ENCODE data around the gene TAF4.
A peak's percentile ranks its signal among the peaks of the same experiment; 100 is the strongest.
"Not testable (repeated sequence)": the region's sequence is repeated elsewhere in the genome, so short reads cannot be mapped to it uniquely, and the experiment has no call there.

Gene TAF4

GRCh38 chr20:62083312-62083711 is 17.6 kb upstream of the TAF4 start:
- no peak overlapping the region for H3K9ac ChIP-seq
- no peak overlapping the region for H3K4me3 ChIP-seq
- no peak for TF ChIP-seq Cebpa-rat (IDR thresholded peaks at IDR 0.05)
- H3K4me1 ChIP-seq, result 0 out of 20 replicates have a peak, but pooled peaks cover 0 to 4% (median 0%) of the 10 kb centered on the region in 10 experiments
- H3K9me3 ChIP-seq (replicated peaks in 1 of 11), result peaks cover 12 to 34% (median 27%) of the 10 kb centered on the region in 11 experiments
- no peak overlapping the region for H3K4me2 ChIP-seq
- H3K27ac ChIP-seq, result no peak overlapping the region
- no peaks in the 10 kb centered on the region for H4K20me1 ChIP-seq
- no peaks in the 10 kb centered on the region for H3K27me3 ChIP-seq
- no peaks in the 10 kb centered on the region for H3K36me3 ChIP-seq

- Histone ChIP-seq H3K36me3 (peaks cover 0 to 3% (median 0%) of the 10 kb centered on the region in 11 experiments; a peak in 3 of 22 replicates), H3K27me3 (no peaks in the 10 kb centered on the region), H3K27ac (no peak overlapping the region), H3K4me2 (no peak overlapping the region), H3K9me3 (replicated peaks in 1 of 11) (peaks cover 35 to 60% (median 53%) of the 10 kb centered on the region in 11 experiments), H3K4me1 (0 out of 20 replicates have a peak, but pooled peaks cover 0 to 4% (median 0%) of the 10 kb centered on the region in 10 experiments), H4K20me1 (no peaks in the 10 kb centered on the region), H3K4me3 (no peak overlapping the region), H3K9ac (no peak overlapping the region)
- no peak for TF ChIP-seq Cebpa-rat (IDR thresholded peaks at IDR 0.05)
These were observed 14.7 kb upstream of the TAF4 start for GRCh38 chr20:62080249-62080990.

- 0 out of 20 replicates have a peak, but pooled peaks cover 0 to 4% (median 0%) of the 10 kb centered on the region in 10 experiments for H3K4me1 ChIP-seq
- H3K27me3 ChIP-seq, result no peaks in the 10 kb centered on the region
- no peaks in the 10 kb centered on the region for H4K20me1 ChIP-seq
- H3K9me3 ChIP-seq (replicated peaks in 1 of 11), result peaks cover 48 to 72% (median 66%) of the 10 kb centered on the region in 11 experiments
- no peak overlapping the region for H3K27ac ChIP-seq
- H3K36me3 ChIP-seq, result peaks cover 0 to 3% (median 0%) of the 10 kb centered on the region in 11 experiments; a peak in 3 of 22 replicates
- no peak overlapping the region for H3K4me2 ChIP-seq
- no peak overlapping the region for H3K4me3 ChIP-seq
- H3K9ac ChIP-seq, result no peak overlapping the region
- TF ChIP-seq Cebpa-rat (IDR thresholded peaks at IDR 0.05), result no peak
These were observed 13.5 kb upstream of the TAF4 start for GRCh38 chr20:62079166-62079565.

- Histone ChIP-seq H3K9ac (no peak overlapping the region), H3K4me1 (peaks cover 9 to 14% (median 11%) of the 10 kb centered on the region in 10 experiments), H4K20me1 (no peaks in the 10 kb centered on the region), H3K27me3 (no peaks in the 10 kb centered on the region), H3K4me2 (no peak overlapping the region), H3K27ac (no peak overlapping the region), H3K36me3 (peaks cover 0 to 9% (median 0%) of the 10 kb centered on the region in 11 experiments; a peak in 3 of 22 replicates), H3K4me3 (peak overlapping the region in 2 of 10 experiments; percentile 4 to 14; a peak in 1 of 20 replicates), H3K9me3 (replicated peaks in 1 of 11) (peaks cover 54 to 70% (median 63%) of the 10 kb centered on the region in 11 experiments)
- TF ChIP-seq Cebpa-rat (IDR thresholded peaks at IDR 0.05), result no peak
These were observed 7.6 kb upstream of the TAF4 start for GRCh38 chr20:62073323-62073722.

- H3K36me3 ChIP-seq, H3K27me3 ChIP-seq, H3K4me3 ChIP-seq, H3K4me2 ChIP-seq, H3K9ac ChIP-seq, H3K27ac ChIP-seq, H4K20me1 ChIP-seq: not testable (repeated sequence)
- Histone ChIP-seq H3K4me1 (peaks cover 24 to 28% (median 26%) of the 10 kb centered on the region in 10 experiments), H3K9me3 (replicated peaks in 1 of 11) (peaks cover 44 to 60% (median 50%) of the 10 kb centered on the region in 11 experiments)
These were observed 6.2 kb upstream of the TAF4 start for GRCh38 chr20:62071669-62072430.

- H3K36me3 ChIP-seq, result peaks cover 0 to 9% (median 0%) of the 10 kb centered on the region in 11 experiments; a peak in 1 of 22 replicates
- no peak overlapping the region for H3K9ac ChIP-seq
- no peaks in the 10 kb centered on the region for H3K27me3 ChIP-seq
- H3K27ac ChIP-seq, result no peak overlapping the region
- peaks cover 24 to 40% (median 31%) of the 10 kb centered on the region in 11 experiments for H3K9me3 ChIP-seq (replicated peaks in 1 of 11)
- H3K4me2 ChIP-seq, result no peak overlapping the region; a peak in 1 of 22 replicates
- H3K4me3 ChIP-seq, result no peak overlapping the region
- H4K20me1 ChIP-seq, result no peaks in the 10 kb centered on the region
- peaks cover 25 to 33% (median 29%) of the 10 kb centered on the region in 10 experiments for H3K4me1 ChIP-seq
- no peak for TF ChIP-seq Cebpa-rat (IDR thresholded peaks at IDR 0.05)
These were observed 4.1 kb upstream of the TAF4 start for GRCh38 chr20:62069741-62070216.

- Histone ChIP-seq H4K20me1 (peaks cover 2 to 7% (median 6%) of the 10 kb centered on the region in 11 experiments; a peak in 21 of 22 replicates), H3K4me2 (peak overlapping the region; percentile 86 to 99 (median 96)), H3K4me1 (peaks cover 31 to 39% (median 35%) of the 10 kb centered on the region in 10 experiments), H3K27me3 (no peaks in the 10 kb centered on the region), H3K9ac (peak overlapping the region in 2 of 11 experiments; percentile 51 to 97; a peak in 2 of 22 replicates), H3K36me3 (peaks cover 0 to 9% (median 0%) of the 10 kb centered on the region in 11 experiments; a peak in 2 of 22 replicates), H3K4me3 (no peak overlapping the region), H3K9me3 (replicated peaks in 1 of 11) (peaks cover 16 to 32% (median 23%) of the 10 kb centered on the region in 11 experiments), H3K27ac (no peak overlapping the region)
- no peak for TF ChIP-seq Cebpa-rat (IDR thresholded peaks at IDR 0.05)
These were observed 3.3 kb upstream of the TAF4 start for GRCh38 chr20:62068997-62069396.

- Histone ChIP-seq H3K36me3 (peaks cover 0 to 6% (median 0%) of the 10 kb centered on the region in 11 experiments; a peak in 4 of 22 replicates), H3K9ac (peak overlapping the region in 10 of 11 experiments; percentile 96 to 99 (median 98); a peak in 19 of 22 replicates), H4K20me1 (peaks cover 15 to 20% (median 19%) of the 10 kb centered on the region in 11 experiments; a peak in 21 of 22 replicates), H3K4me2 (peak overlapping the region; percentile 86 to 99 (median 96)), H3K9me3 (replicated peaks in 1 of 11) (peaks cover 4 to 19% (median 10%) of the 10 kb centered on the region in 11 experiments), H3K27me3 (no peaks in the 10 kb centered on the region), H3K27ac (peak overlapping the region in 9 of 11 experiments; percentile 18 to 99 (median 56); a peak in 15 of 22 replicates), H3K4me3 (peak overlapping the region; percentile 59 to 89 (median 78); a peak in 19 of 20 replicates), H3K4me1 (peaks cover 44 to 52% (median 48%) of the 10 kb centered on the region in 10 experiments)
- TF ChIP-seq Cebpa-rat (IDR thresholded peaks at IDR 0.05), result no peak
These were observed 2.0 kb upstream of the TAF4 start for GRCh38 chr20:62067547-62068260.

Measured in BLaER1 treated with 17β-estradiol and CSF1 and Interleukin-3, amounts not matched to agents 10 nM and 100 nM (cell line).